GM19328 (cell line): ENCODE measurements around the gene FKTN.

Experiments
- ATAC-seq: cut with Tn5 transposase; IDR thresholded peaks from one replicate; pipeline ENCODE4 v1.9.1; 2021; ENCODE audit warnings: mild to moderate bottlenecking, moderate library complexity; ENCODE audit not compliant: unreplicated experiment

Gene FKTN

GRCh38 chr9:105676351-105676923, 118.5 kb downstream of the FKTN start:
- no peak for ATAC-seq

GRCh38 chr9:105678163-105678562, 120.2 kb downstream of the FKTN start:
- ATAC-seq, result no peak

GRCh38 chr9:105678781-105679180, 120.8 kb downstream of the FKTN start:
- ATAC-seq, result no peak

- no peak for ATAC-seq
These were observed 121.5 kb downstream of the FKTN start for GRCh38 chr9:105679257-105680022.

DNA sequence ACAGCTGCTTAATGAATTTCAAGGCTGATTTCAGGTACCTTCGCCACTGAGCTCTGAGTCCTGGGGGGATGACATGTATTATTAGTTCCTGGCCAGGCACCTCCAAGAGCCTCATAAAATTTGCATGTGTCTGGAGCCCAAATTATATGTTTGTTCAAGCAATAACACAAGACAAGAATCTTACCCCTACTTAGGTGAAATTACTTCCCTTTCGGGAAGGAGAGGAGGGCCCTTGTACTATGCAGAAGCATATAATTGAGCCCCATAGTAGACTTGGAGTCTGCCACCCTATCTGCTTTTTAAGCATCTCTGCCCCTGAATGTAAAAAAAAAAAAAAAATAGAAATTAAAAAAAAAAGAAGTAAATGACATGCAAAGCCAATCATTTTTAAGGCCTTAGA, 123.4 kb downstream of the FKTN start:
- no peak for ATAC-seq

DNA sequence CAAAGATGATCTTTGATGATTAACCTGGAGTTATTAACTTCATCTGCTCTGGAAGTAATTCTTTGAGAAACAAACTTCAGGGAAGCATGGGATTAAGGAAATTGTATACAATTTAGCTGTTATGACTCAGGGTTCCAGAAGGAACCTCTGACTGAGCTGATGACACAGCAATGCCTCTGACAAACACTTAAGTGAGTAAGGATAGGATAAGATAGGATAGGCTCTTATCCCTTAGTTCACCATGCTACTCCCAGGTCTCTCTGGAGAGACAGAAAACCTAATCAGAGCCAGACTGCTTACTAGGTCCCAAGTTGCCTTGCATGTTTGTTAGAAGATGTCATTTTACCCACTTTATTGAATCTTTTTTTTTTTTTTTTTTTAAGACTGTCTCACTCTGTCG, 123.8 kb downstream of the FKTN start:
- no peak for ATAC-seq

DNA sequence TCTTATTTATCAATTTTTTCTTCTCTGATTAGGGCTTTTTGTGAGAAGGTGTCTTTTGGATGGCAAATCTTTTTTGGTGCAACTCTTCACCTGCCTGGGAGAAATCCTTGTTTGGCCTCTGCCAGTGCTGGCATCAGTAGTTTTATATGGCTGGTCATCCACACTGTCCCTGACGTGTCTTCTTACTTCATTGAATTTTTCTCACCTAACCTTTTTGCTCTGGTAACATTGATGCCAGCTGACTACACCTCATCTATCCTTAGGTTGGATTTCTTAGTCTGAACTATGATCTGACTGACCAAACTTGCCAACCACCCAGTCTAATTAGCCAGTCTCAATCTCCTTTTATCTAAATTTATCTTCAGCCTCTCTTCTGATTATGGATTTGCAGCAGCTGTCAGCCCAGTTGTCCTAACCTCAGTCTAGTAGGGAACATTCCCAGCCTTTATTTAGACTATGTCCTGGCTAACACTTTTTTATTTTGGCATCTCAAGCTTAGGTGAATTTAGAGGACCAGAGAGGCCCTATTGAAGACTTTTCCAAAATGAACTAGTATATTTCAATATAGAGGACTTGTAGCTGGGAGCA, 125.9 kb downstream of the FKTN start:
- ATAC-seq, result no peak

DNA sequence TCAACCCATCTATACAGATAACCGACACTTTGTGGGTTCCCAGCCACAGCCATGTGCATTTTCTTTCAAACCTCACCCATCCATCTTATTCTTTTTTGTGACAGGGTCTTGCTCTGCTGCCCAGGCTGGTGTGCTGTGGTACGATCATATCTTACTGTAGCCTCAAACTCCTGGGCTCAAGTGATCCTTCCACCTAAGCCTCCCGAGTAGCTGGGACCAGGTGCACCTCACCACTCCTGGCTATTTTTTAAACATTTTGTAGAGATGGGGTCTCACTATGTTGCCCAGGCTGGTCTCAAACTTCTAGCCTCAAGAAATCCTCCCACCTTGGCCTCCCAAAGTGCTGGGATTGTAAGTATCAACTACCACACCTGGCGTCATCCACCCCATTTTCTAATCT, 129.0 kb downstream of the FKTN start:
- no peak for ATAC-seq
